OCI-LY3 (cell line): ENCODE data around the gene THEMIS2.

Experiments
- H2AFZ ChIP-seq: fragments of 200-600, 300-600 bp; shearing (Covaris generic); 2 replicates; pipeline ENCODE4 v1.6.0; 2014; ENCODE audit warnings: antibody characterized with exemption, low read depth, low read length
- H3K27ac ChIP-seq: fragments of 200-600, 300-600 bp; sonication (generic); 2 replicates; pipeline ENCODE4 v1.5.1; 2014; ENCODE audit warnings: mild to moderate bottlenecking, low read length, moderate library complexity, mixed read lengths
- H3K27me3 ChIP-seq: fragments of 200-600, 300-600 bp; sonication (generic); 2 replicates; pipeline ENCODE4 v1.6.1; 2014; ENCODE audit warnings: low read depth, low read length, mixed read lengths
- H3K36me3 ChIP-seq: fragments of 200-600, 300-600 bp; sonication (generic); replicated peaks from 2 replicates; pipeline ENCODE3; 2014; ENCODE audit warnings: low read depth, low read length, mixed read lengths
- H3K4me1 ChIP-seq: fragments of 300-600, 200-600 bp; sonication (generic); 2 replicates; pipeline ENCODE4 v1.6.1; 2014; ENCODE audit warnings: low read length, mixed read lengths
- H3K4me2 ChIP-seq: fragments of 200-600, 300-600 bp; sonication (generic); 2 replicates; pipeline ENCODE4 v1.6.1; 2014; ENCODE audit warnings: low read length, mixed read lengths
- H3K4me3 ChIP-seq: fragments of 300-600, 200-600 bp; sonication (generic); 2 replicates; pipeline ENCODE4 v1.5.1; 2014; ENCODE audit warnings: antibody characterized with exemption, mild to moderate bottlenecking, low read length, moderate library complexity
- H3K79me2 ChIP-seq: fragments of 300-600, 200-600 bp; shearing (Covaris generic); 2 replicates; pipeline ENCODE4 v1.6.1; 2014; ENCODE audit warnings: mild to moderate bottlenecking, low read length, mixed read lengths
- H3K9ac ChIP-seq: fragments of 300-600, 200-600 bp; shearing (Covaris generic); 2 replicates; pipeline ENCODE4 v1.6.0; 2014; ENCODE audit warnings: mild to moderate bottlenecking, low read length, moderate library complexity
- H3K9me3 ChIP-seq: fragments of 200-600, 300-600 bp; shearing (Covaris generic); 2 replicates; pipeline ENCODE4 v1.6.1; 2014; ENCODE audit warnings: low read length, mixed read lengths; ENCODE audit not compliant: insufficient read depth
- H4K20me1 ChIP-seq: fragments of 200-600, 300-600 bp; sonication (generic); 2 replicates; pipeline ENCODE4 v1.6.1; 2016; ENCODE audit warnings: low read length, mixed read lengths; ENCODE audit not compliant: insufficient read depth
- EZH2phosphoT487 ChIP-seq: fragments of 200-600 bp; shearing (Covaris generic); IDR thresholded peaks from 2 replicates; pipeline ENCODE4 v1.6.1; 2018; ENCODE audit warnings: antibody characterized with exemption, mixed run types, low read depth
- TF ChIP-seq, protein P1 (sequence below): fragments of 200-600, 300-600 bp; sonication (generic); IDR thresholded peaks from 2 replicates; pipeline ENCODE4 v1.5.1; 2014; ENCODE audit warnings: antibody characterized with exemption, low read length, low read depth

Gene THEMIS2

DNA sequence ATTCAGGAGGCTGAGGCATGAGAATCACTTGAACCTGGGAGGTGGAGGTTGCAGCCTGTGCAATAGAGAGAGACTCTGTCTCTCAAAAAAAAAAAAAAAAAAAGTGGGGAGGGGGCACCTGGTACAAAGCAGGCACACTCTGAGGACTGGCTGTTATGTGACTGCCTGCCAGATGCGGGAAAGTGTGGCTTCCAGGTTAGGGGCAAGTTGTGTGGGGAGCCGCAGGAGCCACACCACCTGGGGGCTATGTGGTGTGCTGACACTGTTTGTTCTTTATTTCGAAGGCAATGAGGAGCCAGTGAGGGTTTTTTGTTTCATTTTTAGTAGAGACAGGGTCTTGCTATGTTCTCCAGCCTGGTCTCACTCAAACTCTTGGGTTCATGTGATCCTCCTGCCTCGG lies 5.7 kb downstream of the THEMIS2 start:
- no peaks in the 10 kb centered on the region for H4K20me1 ChIP-seq
- H3K4me2 ChIP-seq: no peak overlapping the region
- H3K79me2 ChIP-seq: no peaks in the 10 kb centered on the region
- TF ChIP-seq, protein P1, sequence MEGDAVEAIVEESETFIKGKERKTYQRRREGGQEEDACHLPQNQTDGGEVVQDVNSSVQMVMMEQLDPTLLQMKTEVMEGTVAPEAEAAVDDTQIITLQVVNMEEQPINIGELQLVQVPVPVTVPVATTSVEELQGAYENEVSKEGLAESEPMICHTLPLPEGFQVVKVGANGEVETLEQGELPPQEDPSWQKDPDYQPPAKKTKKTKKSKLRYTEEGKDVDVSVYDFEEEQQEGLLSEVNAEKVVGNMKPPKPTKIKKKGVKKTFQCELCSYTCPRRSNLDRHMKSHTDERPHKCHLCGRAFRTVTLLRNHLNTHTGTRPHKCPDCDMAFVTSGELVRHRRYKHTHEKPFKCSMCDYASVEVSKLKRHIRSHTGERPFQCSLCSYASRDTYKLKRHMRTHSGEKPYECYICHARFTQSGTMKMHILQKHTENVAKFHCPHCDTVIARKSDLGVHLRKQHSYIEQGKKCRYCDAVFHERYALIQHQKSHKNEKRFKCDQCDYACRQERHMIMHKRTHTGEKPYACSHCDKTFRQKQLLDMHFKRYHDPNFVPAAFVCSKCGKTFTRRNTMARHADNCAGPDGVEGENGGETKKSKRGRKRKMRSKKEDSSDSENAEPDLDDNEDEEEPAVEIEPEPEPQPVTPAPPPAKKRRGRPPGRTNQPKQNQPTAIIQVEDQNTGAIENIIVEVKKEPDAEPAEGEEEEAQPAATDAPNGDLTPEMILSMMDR: no peak
- TF ChIP-seq EZH2phosphoT487: no peak
- H3K4me1 ChIP-seq: peaks cover 8% of the 10 kb centered on the region
- H3K36me3 ChIP-seq: no peaks in the 10 kb centered on the region
- H2AFZ ChIP-seq: no peak overlapping the region
- H3K27ac ChIP-seq: no peak overlapping the region
- H3K9me3 ChIP-seq: no peaks in the 10 kb centered on the region
- H3K4me3 ChIP-seq: no peak overlapping the region
- peaks cover under 1% of the 10 kb centered on the region; the same call in 1 of the 2 replicates for H3K27me3 ChIP-seq
- H3K9ac ChIP-seq: no peak overlapping the region

DNA sequence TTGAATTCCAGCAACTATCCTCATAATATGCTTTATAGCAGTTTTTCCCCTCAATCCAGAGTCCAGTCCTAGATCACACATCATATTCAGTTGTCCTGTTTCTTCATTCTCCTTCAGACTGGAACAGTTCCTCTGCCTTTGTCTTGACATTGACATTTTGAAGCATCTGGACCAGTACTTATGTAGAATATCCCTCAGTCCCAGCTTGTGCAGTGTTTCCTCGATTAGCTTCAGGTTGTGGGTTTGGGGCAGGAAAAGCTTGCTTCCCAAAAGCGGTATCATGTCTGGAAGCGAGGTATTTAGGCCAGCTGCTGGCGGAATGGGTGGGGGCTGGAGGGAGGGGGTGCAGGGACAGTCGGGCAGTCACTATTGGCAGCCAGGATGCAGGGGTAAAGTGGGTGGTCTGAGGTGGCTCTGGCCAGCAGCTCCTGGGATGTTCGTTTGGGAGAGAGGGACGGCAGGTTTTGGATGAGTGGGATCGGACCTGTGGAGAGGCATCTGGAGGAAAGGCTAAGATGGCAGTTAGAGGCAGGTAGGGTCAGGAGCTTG lies 6.5 kb downstream of the THEMIS2 start:
- Histone ChIP-seq H3K27ac (no peak overlapping the region), H3K79me2 (no peaks in the 10 kb centered on the region), H4K20me1 (no peaks in the 10 kb centered on the region), H3K4me1 (peaks cover 9% of the 10 kb centered on the region), H3K27me3 (no peaks in the 10 kb centered on the region), H3K36me3 (no peaks in the 10 kb centered on the region), H3K4me2 (no peak overlapping the region), H2AFZ (no peak overlapping the region), H3K9me3 (no peaks in the 10 kb centered on the region), H3K9ac (no peak overlapping the region), H3K4me3 (no peak overlapping the region)
- TF ChIP-seq EZH2phosphoT487: no peak
- TF ChIP-seq, protein P1: no peak

DNA sequence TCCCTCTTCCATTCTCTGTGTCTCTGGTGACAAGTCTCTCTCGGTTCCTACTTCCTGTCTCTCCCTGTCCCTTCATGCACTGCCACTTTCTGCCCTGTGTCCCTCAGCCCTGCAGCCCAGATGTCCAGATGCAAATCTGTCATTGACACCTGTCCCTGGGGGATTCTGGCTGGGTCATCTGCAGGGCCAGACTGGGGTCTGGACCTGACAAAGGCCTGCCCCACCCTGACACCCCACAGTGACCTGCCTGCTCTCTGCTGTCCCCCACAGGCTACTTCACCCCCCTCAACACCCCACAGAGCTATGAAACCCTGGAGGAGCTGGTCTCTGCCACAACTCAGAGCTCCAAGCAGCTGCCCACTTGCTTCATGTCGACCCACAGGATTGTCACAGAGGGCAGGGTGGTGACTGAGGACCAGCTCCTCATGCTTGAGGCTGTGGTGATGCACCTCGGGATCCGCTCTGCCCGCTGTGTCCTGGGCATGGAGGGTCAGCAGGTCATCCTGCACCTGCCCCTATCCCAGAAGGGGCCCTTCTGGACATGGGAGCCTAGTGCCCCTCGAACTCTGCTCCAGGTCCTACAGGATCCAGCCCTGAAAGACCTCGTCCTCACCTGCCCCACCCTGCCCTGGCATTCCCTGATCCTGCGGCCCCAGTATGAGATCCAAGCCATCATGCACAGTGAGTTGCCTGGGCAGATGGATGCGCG lies 7.2 kb downstream of the THEMIS2 start:
- H3K79me2 ChIP-seq: no peaks in the 10 kb centered on the region
- H4K20me1 ChIP-seq: no peaks in the 10 kb centered on the region
- H3K4me3 ChIP-seq: no peak overlapping the region
- no peaks in the 10 kb centered on the region for H3K27me3 ChIP-seq
- H3K27ac ChIP-seq: no peak overlapping the region
- no peak overlapping the region for H3K4me2 ChIP-seq
- peaks cover 15% of the 10 kb centered on the region for H3K4me1 ChIP-seq
- no peaks in the 10 kb centered on the region for H3K9me3 ChIP-seq
- H2AFZ ChIP-seq: no peak overlapping the region
- no peak overlapping the region for H3K9ac ChIP-seq
- H3K36me3 ChIP-seq: no peaks in the 10 kb centered on the region
- TF ChIP-seq, protein P1: no peak

DNA sequence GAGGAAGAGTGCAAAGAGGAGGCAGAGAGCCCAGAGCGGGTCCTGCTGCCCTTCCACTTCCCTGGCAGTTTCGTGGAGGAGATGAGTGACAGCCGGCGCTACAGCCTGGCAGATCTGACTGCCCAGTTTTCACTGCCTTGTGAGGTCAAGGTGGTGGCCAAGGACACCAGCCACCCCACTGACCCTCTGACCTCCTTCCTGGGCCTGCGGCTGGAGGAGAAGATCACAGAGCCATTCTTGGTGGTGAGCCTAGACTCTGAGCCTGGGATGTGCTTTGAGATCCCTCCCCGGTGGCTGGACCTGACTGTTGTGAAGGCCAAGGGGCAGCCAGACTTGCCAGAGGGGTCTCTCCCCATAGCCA lies 10.2 kb downstream of the THEMIS2 start:
- no peak for TF ChIP-seq EZH2phosphoT487
- TF ChIP-seq, protein P1: no peak
- H3K9ac ChIP-seq: no peak overlapping the region
- no peak overlapping the region for H3K4me2 ChIP-seq
- H4K20me1 ChIP-seq: no peaks in the 10 kb centered on the region
- no peaks in the 10 kb centered on the region for H3K79me2 ChIP-seq
- H3K4me1 ChIP-seq: peaks cover 25% of the 10 kb centered on the region
- H3K4me3 ChIP-seq: no peak overlapping the region
- H3K27me3 ChIP-seq: no peaks in the 10 kb centered on the region
- no peak overlapping the region for H2AFZ ChIP-seq
- H3K27ac ChIP-seq: no peak overlapping the region
- H3K9me3 ChIP-seq: no peaks in the 10 kb centered on the region
- no peaks in the 10 kb centered on the region for H3K36me3 ChIP-seq
